GM12801 (cell line): Measurements from ENCODE around the gene ANKRD63.

ENCODE experiments used
- TF ChIP-seq, protein P1 (sequence below): IDR thresholded peaks from one replicate; pipeline ENCODE4 v1.5.1; 2011; ENCODE audit warnings: control low read depth; ENCODE audit not compliant: insufficient read length; ENCODE audit errors: extremely low read depth

The ANKRD63 gene

DNA sequence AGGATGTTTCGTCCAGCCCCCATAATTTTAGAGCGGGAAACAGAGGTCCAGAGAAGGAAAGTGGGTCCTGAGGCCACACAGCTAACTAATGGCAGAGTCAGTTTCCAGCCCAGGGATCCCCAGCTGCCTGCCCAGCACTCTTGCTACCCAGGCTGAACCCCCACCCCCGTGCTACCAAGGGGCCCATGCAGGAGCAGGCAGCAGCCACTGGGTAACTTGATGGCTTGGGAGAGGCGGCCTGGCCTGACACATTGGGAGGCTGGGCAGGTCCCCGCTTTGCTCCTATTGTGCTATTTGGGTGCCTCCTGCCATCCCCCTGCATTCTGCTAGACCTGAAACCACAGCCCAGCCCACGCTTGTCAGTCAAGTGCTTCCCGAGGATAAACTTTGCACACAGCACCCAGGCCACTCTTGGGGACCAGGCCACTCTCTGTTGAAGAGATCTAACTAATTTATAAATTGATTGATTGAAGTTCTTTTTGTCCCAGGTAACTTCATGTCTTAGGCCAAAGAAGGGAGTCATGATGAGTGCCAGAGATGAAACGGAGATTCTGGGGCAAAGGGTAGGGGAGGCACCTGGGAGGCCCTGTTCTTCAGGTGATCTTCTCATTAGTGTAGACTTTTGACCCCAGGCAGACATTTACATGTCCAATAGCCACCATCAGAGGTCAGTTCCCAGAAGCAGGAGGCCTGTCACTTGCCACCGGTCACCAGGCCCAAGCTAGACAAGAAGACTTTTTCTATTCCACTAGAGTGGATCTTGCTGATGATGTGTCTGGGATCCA, 37.0 kb downstream of the ANKRD63 start:
- TF ChIP-seq, protein P1, sequence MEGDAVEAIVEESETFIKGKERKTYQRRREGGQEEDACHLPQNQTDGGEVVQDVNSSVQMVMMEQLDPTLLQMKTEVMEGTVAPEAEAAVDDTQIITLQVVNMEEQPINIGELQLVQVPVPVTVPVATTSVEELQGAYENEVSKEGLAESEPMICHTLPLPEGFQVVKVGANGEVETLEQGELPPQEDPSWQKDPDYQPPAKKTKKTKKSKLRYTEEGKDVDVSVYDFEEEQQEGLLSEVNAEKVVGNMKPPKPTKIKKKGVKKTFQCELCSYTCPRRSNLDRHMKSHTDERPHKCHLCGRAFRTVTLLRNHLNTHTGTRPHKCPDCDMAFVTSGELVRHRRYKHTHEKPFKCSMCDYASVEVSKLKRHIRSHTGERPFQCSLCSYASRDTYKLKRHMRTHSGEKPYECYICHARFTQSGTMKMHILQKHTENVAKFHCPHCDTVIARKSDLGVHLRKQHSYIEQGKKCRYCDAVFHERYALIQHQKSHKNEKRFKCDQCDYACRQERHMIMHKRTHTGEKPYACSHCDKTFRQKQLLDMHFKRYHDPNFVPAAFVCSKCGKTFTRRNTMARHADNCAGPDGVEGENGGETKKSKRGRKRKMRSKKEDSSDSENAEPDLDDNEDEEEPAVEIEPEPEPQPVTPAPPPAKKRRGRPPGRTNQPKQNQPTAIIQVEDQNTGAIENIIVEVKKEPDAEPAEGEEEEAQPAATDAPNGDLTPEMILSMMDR = no peak

DNA sequence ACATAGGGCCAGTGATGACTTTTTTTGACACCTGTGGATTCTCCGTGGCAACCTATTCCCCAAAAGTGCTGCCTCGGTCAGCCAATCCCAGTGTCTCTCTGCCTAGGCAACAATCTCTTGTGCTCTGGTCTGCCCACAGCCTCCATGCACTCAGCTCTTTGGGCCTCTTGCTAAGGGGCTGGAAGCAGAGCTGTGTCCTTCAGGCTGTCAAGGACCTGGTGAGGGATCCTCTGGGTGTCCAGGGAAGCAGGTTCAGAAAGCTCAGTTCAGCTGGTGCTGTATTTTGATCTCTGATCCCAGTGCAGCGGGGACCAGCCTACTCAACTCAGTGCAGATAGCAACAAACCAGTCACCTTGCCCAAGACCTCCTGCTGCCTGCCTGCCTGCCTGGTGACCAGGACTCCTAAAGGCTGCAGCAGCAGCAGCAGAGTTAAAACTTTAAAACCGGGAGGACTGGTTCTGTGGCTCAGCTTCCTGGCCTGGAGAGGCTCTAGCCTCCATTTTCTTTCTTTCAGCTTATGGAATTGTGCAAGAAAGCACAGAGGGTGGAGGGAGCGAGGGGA, 37.8 kb downstream of the ANKRD63 start:
- TF ChIP-seq, protein P1 = no peak

DNA sequence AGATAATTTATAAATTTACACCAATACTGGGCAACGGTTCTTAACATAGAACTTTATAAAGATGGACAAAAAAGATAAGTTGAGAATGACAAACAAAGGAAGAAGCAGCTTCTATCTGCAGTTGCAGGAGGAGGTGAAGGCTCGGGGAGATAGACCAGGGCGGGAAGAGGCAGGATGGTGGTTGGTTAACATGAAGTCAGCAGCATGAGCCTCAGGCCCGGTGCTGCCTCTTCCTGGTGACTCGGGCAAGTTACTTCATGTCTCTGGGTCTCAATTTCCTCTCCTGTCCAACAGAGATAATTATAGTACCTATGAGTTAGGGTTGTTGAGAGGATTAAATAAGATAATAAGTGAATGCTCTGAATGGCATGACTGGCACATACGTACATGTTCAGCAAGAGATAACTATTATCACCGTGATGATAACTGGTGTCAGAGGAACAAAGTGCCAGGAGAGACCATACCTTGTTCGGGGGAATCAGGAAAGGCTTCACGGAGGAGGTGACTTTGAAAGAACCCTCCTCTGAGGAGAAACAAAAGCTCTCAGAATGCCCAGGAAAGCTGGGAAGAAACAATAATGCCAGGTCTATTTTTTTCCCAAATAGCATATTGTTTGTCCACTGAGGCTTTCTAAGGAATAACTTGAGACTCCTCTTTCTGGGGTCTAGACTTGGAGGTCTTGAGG, 39.6 kb downstream of the ANKRD63 start:
- TF ChIP-seq, protein P1 = no peak

DNA sequence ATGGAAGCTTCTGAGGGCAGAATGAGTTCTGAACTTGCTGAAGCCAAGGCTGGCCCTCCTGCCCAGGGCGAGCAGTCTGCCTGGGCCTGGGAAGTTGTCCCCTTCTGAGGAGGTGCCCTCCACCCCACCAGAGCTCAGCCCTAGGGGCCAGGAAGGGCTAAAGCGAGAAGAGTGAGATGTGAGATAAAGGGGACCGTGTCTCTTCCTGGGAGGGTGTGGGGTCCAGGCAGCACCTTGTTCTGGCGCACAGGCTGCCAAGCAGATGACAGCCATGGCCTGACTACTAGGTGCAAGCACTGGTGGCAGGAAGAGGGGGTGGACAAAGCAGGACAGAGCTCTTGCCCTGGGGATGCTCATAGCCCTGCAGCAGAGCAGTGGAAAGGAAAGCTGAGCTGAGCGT, 40.3 kb downstream of the ANKRD63 start:
- TF ChIP-seq, protein P1 = no peak

DNA sequence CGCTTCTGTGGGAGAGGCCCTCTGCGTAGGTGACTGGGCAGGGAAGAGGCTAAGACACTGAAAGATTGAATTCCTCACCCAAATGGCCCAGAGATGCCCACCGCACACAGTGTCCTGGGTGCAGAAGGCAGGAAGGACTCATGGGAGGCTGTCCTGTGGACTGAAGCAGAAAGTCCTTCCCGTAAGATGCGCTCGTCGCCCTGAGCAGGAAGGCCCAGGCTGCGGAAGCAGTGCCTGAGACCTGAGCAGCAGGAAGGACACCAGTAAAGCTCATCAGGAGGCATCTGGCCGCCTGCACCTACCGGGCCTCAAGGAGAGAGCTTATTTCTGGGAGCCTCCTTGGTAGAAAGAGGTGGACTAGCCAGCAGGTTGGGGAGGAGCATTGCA, 40.7 kb downstream of the ANKRD63 start:
- TF ChIP-seq, protein P1 = no peak

DNA sequence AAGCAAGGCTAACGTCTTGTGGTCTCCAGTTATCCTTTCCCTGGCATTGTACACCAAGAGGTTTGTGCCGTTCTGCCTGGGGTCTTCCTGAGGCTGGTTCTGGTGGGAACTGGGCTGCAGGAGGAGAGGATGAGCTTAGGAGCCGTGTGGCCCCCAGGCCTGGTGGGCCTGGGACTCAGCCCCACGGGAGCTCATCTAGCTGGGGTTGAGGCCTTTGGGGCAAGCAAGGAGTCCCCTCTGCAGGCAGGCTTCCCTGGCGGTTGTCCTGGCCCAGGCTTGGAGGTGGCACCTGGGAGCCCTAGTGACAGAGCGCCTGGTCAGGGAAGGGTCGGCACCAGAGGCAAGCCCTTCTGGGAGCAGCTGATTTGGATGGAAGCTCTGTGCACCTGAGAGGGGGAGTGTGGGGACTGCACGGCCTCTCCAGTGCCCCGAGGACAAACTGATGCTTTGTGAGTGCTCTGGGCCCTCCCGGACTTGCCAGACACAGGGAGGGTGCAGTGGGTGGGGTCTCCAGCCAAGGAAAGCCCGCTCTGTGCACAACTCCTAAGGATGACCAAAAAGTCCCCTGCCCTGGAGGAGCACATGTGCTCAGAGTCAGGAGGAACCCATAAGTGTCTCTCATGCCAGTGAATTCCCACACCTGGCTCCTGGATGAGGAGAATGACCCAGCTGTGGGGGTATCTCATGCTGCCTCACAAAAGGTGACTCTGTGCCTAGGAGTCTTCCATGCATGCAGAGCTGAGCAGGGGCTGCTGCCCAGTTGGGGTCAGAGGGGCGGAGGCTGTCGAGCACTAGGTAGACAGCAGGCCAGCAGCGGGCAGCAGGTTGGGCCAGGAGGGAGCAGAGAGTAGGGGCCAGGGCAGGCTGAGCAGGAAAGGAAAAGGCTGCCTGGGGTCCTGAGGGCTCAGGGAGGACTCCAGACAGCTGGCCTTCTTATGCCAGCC, 41.3 kb downstream of the ANKRD63 start:
- TF ChIP-seq, protein P1 = no peak
